GM12801 (cell line): ENCODE results near the gene NPW.

Experiments used
- TF ChIP-seq, protein P1 (sequence below): IDR thresholded peaks from one replicate; pipeline ENCODE4 v1.5.1; 2011; ENCODE audit warnings: control low read depth; ENCODE audit not compliant: insufficient read length; ENCODE audit errors: extremely low read depth

Gene NPW

DNA sequence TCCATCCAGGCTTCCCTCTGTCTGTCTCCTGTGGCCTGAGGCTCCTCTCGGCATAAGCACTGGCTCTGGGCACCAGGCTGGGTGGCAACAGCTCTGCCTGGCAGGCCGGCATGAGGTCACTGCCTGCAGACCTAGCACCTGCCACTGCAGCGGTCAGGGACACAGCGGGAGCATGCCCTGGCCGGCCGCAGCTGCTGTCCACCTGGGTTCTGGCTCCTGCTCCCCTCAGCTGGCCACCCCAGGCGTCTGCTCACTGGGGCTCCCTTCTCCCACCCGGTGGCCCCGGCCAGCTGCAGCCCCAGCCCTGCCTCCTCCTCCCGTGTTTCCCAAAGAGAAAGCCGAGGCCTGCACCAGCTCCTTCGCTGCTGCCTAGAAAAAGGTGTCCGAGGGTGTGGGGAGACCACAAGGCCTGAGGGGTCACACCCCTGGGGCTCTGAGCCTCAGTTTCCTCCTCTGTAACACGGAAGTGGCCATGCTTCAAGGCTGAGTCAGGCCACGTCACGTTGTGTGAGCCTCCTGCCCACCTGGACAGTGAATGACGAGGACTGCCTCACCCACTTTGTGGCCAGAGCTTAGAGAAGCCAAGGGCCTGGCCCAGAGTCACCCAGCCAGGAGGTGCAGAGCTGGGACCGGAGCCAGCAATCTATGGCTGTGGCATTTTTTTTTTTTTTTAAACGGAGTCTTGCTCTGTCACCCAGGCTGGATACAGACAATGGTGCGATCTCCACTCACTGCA, 21.4 kb downstream of the NPW start:
- TF ChIP-seq, protein P1, sequence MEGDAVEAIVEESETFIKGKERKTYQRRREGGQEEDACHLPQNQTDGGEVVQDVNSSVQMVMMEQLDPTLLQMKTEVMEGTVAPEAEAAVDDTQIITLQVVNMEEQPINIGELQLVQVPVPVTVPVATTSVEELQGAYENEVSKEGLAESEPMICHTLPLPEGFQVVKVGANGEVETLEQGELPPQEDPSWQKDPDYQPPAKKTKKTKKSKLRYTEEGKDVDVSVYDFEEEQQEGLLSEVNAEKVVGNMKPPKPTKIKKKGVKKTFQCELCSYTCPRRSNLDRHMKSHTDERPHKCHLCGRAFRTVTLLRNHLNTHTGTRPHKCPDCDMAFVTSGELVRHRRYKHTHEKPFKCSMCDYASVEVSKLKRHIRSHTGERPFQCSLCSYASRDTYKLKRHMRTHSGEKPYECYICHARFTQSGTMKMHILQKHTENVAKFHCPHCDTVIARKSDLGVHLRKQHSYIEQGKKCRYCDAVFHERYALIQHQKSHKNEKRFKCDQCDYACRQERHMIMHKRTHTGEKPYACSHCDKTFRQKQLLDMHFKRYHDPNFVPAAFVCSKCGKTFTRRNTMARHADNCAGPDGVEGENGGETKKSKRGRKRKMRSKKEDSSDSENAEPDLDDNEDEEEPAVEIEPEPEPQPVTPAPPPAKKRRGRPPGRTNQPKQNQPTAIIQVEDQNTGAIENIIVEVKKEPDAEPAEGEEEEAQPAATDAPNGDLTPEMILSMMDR = no peak

DNA sequence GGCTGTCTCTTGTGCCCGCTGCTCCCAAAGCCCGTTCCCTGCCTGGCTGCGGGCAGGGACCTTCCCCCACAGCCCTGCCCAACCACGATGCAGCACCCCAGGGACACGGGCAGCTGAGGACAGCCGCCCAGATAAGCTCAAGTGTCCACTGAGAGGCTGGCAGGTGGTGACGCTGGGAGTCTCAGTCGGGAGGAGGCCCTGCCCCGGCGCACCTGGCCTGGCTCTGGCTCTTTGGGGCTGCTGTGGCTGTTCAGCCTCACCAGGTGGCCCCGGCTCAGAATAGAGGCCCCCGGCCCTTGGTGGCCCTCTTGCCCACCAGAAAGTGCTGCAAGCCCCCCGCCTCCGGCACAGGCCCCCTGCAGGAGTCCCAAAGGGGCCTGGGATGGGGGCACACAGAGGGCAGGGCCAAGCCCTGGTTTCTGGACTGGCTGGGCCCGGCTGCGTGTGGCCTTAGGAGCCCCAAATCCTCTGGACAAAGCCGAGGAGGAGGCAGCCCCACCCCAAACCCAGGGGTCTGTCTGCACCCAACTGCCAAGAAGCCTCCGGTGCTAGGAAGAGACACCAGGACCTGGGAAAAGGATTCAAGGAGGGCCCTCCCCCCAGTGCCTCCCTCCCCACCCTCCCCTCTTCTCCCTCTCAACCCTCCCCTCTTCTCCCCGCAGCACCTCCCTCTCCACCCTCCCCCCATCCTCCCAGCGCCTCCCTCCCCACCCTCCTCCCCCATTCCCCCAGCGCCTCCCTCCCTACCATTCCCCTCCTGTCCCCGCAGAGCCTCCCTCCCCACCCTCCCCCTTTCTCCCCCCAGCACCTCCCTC, 22.8 kb downstream of the NPW start:
- TF ChIP-seq, protein P1 = no peak

DNA sequence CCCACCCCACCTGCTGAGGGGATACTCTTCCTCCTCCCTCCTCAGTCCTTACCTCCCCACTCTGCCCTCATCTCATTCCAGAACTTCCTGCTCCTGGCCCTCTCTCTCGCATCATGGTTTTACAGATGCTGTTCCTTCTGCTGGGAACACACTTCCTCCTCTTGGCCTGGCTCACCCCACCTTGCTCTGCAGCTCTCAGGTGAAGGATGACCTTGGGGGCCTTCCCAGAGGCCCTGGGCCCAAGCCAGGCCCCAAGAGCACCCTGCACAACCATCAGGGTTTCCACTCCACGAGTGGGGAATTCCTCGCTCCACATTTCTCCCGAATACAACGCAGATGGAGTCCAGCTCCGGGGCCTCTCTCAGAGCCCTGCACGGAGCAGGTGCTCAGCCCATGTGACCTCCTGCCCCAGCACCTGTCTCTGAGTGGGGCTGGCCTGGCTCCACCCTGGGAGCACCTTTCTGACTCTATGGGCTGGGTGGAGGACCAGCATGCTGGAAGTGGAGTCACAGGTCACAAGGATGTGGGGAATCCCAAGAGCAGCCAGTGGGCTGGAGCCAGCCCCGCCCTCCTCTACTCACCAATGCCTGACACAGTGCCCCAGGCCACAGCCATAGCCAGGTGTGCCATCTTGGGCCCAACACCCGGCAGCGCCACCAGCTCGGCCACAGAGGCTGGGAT, 23.5 kb downstream of the NPW start:
- TF ChIP-seq, protein P1 = no peak

DNA sequence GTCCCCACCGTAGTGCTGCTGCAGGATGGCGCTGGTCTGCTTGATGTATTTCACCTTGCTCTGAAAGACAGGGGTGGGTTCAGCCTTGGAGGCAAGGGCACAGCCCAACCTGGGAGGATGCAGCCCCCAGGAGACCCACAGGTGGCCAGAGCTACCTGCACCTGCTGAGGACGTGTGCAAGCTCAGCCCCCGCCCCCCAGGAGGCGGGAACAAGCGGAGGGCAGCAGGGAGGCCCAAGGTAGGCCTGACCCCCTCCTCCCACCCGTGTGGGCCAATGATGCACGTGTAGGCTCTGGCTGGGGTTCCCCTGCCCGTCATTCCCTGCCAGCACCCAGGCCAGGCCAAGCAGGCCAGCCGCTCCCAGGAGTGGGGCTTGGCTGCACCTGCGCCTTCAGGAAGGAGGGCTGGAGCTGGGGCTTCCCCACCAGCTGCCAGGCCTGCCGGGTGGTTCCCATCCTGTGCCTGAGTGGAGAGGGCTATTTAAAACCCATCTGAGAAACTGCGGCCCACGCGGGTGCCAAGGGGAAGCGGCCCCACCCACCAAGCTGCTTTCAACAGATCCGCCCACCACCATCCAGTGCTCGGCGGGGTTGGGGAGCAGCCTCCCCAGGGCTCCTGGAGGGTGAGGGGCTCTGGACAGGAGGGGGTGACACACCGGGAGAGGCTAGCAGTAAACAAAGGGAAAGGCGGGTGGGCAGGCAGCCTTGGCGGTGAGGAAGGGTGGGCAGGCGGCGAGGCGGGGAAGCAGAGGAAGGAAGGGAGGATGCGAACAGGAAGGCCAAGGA, 24.3 kb downstream of the NPW start:
- TF ChIP-seq, protein P1 = no peak

DNA sequence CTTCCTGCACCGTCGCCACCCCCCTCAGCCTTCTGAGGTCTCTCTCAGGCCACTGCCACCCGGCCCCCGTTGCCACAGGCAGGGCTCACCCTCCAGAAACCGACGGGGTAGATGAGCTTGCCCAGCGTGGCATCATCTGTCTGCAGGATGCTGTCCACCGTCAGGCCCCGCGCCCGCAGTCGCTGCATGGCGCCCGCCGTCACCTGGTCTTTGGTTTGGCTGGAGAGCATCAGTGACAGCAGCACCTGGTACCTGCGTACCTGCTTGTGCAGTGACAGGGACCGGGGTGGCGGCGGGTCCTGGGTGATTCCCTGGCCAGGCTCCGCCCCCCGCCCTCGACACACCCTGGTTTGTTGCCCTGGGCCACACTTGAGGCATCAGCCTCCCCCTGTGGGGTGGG, 25.0 kb downstream of the NPW start:
- TF ChIP-seq, protein P1 = no peak

DNA sequence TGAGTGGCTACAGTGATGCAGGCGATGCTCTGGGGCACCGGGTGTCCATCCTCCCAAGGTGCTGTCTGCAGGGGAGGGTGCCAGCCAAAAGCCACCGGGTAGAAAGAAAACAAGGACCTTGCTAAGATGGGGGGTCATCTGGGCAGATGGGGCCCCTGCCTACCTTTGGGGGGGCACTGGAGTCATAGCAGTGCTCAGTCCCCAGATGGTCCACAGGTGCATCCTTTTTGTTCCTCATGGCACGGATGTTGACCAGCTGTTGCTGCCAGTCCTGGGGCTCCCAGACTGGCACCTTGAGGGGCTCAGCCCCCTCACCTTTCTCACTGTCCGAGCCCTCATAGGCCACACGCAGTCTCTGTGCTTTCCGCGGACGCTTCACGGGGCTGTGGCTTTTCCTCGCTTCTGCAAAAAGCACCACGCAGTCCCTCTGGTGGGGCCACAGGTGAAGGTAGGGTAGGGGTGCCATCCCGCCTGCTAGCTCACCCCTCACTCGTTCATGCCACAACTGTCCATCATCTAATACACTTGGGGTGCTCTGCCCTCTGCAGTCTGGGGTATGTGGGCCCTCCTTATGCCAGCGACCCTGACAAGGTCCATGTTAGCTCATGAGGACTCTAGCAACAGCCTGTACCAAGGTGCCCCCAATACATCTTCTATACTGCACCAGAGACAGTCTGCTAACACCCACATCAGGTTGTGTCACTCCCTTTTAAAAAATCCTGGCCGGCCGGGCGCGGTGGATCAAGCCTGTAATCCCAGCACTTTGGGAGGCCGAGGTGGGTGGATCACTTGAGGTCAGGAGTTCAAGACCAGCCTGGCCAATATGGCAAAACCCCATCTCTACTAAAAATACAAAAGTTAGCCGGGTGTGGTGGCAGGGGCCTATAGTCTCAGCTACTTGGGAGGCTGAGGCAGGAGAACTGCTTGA, 26.6 kb downstream of the NPW start:
- TF ChIP-seq, protein P1 = no peak
